ENCODE results near the gene ENTPD8.

DNA sequence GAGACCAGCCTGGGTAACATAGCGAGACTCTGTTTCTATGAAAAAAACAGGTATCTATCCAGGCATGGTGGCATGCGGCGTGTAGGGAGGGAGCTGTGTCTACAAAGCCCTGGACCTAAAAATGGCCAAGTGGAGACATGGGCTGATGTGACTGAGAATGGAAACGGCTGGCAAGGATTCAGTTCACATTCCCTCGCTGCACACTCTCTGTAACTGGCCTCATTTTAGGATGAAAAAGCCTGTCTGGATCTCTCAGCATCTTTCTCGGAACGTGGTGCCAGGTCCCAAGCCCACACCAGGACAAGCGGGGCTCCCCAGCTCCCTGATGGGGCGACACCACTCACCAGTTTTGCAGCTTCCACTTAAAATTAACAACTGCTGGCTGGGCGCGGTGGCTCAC lies 31.6 kb downstream of the ENTPD8 start:
- TF ChIP-seq, protein P1, sequence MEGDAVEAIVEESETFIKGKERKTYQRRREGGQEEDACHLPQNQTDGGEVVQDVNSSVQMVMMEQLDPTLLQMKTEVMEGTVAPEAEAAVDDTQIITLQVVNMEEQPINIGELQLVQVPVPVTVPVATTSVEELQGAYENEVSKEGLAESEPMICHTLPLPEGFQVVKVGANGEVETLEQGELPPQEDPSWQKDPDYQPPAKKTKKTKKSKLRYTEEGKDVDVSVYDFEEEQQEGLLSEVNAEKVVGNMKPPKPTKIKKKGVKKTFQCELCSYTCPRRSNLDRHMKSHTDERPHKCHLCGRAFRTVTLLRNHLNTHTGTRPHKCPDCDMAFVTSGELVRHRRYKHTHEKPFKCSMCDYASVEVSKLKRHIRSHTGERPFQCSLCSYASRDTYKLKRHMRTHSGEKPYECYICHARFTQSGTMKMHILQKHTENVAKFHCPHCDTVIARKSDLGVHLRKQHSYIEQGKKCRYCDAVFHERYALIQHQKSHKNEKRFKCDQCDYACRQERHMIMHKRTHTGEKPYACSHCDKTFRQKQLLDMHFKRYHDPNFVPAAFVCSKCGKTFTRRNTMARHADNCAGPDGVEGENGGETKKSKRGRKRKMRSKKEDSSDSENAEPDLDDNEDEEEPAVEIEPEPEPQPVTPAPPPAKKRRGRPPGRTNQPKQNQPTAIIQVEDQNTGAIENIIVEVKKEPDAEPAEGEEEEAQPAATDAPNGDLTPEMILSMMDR (IDR thresholded peaks at IDR 0.05): no peak
- TF ChIP-seq POLR2A (IDR thresholded peaks at IDR 0.05) (no peak), EP300 (IDR thresholded peaks at IDR 0.05) (no peak), POLR2AphosphoS5 (IDR thresholded peaks at IDR 0.05) (no peak)

Data from gastroesophageal sphincter (tissue), 3 donors.